WTC11 (cell line): ENCODE data around the gene KLK2.

Source experiments
- CTCF ChIP-seq: fragments of 200-600 bp; IDR thresholded peaks from 2 replicates; pipeline ENCODE4 v1.8.0; 2022; ENCODE audit warnings: antibody characterized with exemption
- EMX1 ChIP-seq: fragments of 250-450 bp; sonication (Bioruptor Pico); IDR thresholded peaks from 2 replicates; pipeline ENCODE4 v1.8.0; 2021; ENCODE audit warnings: mild to moderate bottlenecking
- FOXJ3 ChIP-seq: sonication (generic); formaldehyde crosslinking; IDR thresholded peaks from 2 replicates; pipeline ENCODE4 v1.9.0; 2021; ENCODE audit warnings: missing genetic modification reagents, mild to moderate bottlenecking, borderline replicate concordance
- FOXK1 ChIP-seq: sonication (generic); formaldehyde crosslinking; IDR thresholded peaks from 2 replicates; pipeline ENCODE4 v1.8.0; 2022; ENCODE audit warnings: mild to moderate bottlenecking, moderate library complexity, missing genetic modification reagents
- KAT7 ChIP-seq: sonication (generic); formaldehyde crosslinking; IDR thresholded peaks from 2 replicates; pipeline ENCODE4 v1.8.1; 2023; ENCODE audit warnings: missing genetic modification reagents, mild to moderate bottlenecking, borderline replicate concordance
- NFYB ChIP-seq: sonication (generic); formaldehyde crosslinking; conservative IDR thresholded peaks from 2 replicates; pipeline ENCODE4 v1.8.0; 2022; ENCODE audit warnings: low read depth, missing genetic modification reagents
- NR1H2 ChIP-seq: sonication (generic); formaldehyde crosslinking; IDR thresholded peaks from 2 replicates; pipeline ENCODE4 v1.9.0; 2021; ENCODE audit warnings: mild to moderate bottlenecking, moderate library complexity, missing genetic modification reagents
- RELA ChIP-seq: sonication (generic); formaldehyde crosslinking; IDR thresholded peaks from 2 replicates; pipeline ENCODE4 v1.8.1; 2022; ENCODE audit warnings: missing genetic modification reagents, mild to moderate bottlenecking, borderline replicate concordance
- TP53 ChIP-seq: sonication (generic); formaldehyde crosslinking; IDR thresholded peaks from 2 replicates; pipeline ENCODE4 v1.8.1; 2023; ENCODE audit warnings: mild to moderate bottlenecking, missing genetic modification reagents
- USF2 ChIP-seq: sonication (generic); formaldehyde crosslinking; IDR thresholded peaks from 2 replicates; pipeline ENCODE4 v1.8.1; 2023; ENCODE audit warnings: mild to moderate bottlenecking, missing genetic modification reagents, moderate library complexity

- TF ChIP-seq CTCF (no peak), FOXK1 (no peak), FOXJ3 (no peak), EMX1 (CRISPR knock-in tag) (no peak), TP53 (CRISPR knock-in tag) (no peak), KAT7 (CRISPR knock-in tag) (no peak), USF2 (CRISPR knock-in tag) (no peak), NFYB (CRISPR knock-in tag) (no peak), NR1H2 (CRISPR knock-in tag) (no peak), RELA (CRISPR knock-in tag) (no peak)
Measured at GRCh38 chr19:50851620-50852019, 21.6 kb upstream of the KLK2 start.
